ENCODE results near the gene SYNE3.

- TF ChIP-seq POLR2A (IDR thresholded peaks at IDR 0.05) = no peak
- TF ChIP-seq, protein P1, sequence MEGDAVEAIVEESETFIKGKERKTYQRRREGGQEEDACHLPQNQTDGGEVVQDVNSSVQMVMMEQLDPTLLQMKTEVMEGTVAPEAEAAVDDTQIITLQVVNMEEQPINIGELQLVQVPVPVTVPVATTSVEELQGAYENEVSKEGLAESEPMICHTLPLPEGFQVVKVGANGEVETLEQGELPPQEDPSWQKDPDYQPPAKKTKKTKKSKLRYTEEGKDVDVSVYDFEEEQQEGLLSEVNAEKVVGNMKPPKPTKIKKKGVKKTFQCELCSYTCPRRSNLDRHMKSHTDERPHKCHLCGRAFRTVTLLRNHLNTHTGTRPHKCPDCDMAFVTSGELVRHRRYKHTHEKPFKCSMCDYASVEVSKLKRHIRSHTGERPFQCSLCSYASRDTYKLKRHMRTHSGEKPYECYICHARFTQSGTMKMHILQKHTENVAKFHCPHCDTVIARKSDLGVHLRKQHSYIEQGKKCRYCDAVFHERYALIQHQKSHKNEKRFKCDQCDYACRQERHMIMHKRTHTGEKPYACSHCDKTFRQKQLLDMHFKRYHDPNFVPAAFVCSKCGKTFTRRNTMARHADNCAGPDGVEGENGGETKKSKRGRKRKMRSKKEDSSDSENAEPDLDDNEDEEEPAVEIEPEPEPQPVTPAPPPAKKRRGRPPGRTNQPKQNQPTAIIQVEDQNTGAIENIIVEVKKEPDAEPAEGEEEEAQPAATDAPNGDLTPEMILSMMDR (IDR thresholded peaks at IDR 0.05) = no peak
Measured at GRCh38 chr14:95493503-95493902, 22.9 kb downstream of the SYNE3 start.
